GM19324 (cell line): ENCODE measurements around the gene KRTAP10-5.
"Not testable (repeated sequence)": the region's sequence is repeated elsewhere in the genome, so short reads cannot be mapped to it uniquely, and the experiment has no call there.

ENCODE experiments used
- ATAC-seq: cut with Tn5 transposase; IDR thresholded peaks from one replicate; pipeline ENCODE4 v1.9.1; 2021; ENCODE audit warnings: mild to moderate bottlenecking, moderate library complexity; ENCODE audit not compliant: unreplicated experiment, low FRiP score

KRTAP10-5 gene

GRCh38 chr21:44611551-44611950 is 31.1 kb upstream of the KRTAP10-5 start:
- ATAC-seq = no peak

GRCh38 chr21:44610157-44610843 is 29.9 kb upstream of the KRTAP10-5 start:
- not testable (repeated sequence) for ATAC-seq

- no peak for ATAC-seq
These were observed 28.8 kb upstream of the KRTAP10-5 start for GRCh38 chr21:44609193-44609592.

- no peak for ATAC-seq
These were observed 26.1 kb upstream of the KRTAP10-5 start for GRCh38 chr21:44606495-44606894.

- no peak for ATAC-seq
These were observed 23.5 kb upstream of the KRTAP10-5 start for GRCh38 chr21:44603911-44604310.

GRCh38 chr21:44603109-44603875 is 22.9 kb upstream of the KRTAP10-5 start:
- no peak for ATAC-seq

- ATAC-seq = no peak
These were observed 22.1 kb upstream of the KRTAP10-5 start for GRCh38 chr21:44602463-44602850.

- no peak for ATAC-seq
These were observed 21.4 kb upstream of the KRTAP10-5 start for GRCh38 chr21:44601596-44602462.

GRCh38 chr21:44601091-44601490 is 20.7 kb upstream of the KRTAP10-5 start:
- not testable (repeated sequence) for ATAC-seq

GRCh38 chr21:44600118-44600978 is 19.9 kb upstream of the KRTAP10-5 start, which contains the start of gene KRTAP10-7:
TSS of gene KRTAP10-7 (plus strand) at chr21:44600597. CDS start at chr21:44600622, 25 bp downstream.
- ATAC-seq = not testable (repeated sequence)

GRCh38 chr21:44599264-44600029 is 19.0 kb upstream of the KRTAP10-5 start:
- ATAC-seq = no peak

GRCh38 chr21:44598061-44598460 is 17.7 kb upstream of the KRTAP10-5 start:
- ATAC-seq = no peak

GRCh38 chr21:44596068-44596725 is 15.8 kb upstream of the KRTAP10-5 start:
- no peak for ATAC-seq

- ATAC-seq = no peak
These were observed 15.1 kb upstream of the KRTAP10-5 start for GRCh38 chr21:44595524-44595923.

- no peak for ATAC-seq
These were observed 14.1 kb upstream of the KRTAP10-5 start for GRCh38 chr21:44594406-44594916.

GRCh38 chr21:44593598-44594405 is 13.4 kb upstream of the KRTAP10-5 start:
- no peak for ATAC-seq

GRCh38 chr21:44592446-44593311 is 12.3 kb upstream of the KRTAP10-5 start, which contains the start of gene KRTAP10-6:
TSS of gene KRTAP10-6 (minus strand) at chr21:44592505. CDS start at chr21:44592484, 21 bp downstream.
- no peak for ATAC-seq
